Measurements from ENCODE around the gene SRPX.

Gene SRPX

GRCh38 chrX:38150993-38151392 lies 69.7 kb downstream of the SRPX start:
- no peak overlapping the region for H3K27ac ChIP-seq
- no peak for TF ChIP-seq CTCF (IDR thresholded peaks at IDR 0.05)
- no peak overlapping the region for H3K4me3 ChIP-seq (ENCODE audit: low read depth in 1 of 2, low read length in 1 of 2)
- H3K27me3 ChIP-seq = no peaks in the 10 kb centered on the region
- H3K36me3 ChIP-seq = no peaks in the 10 kb centered on the region
- H3K9me3 ChIP-seq = no peaks in the 10 kb centered on the region
- no peaks in the 10 kb centered on the region for H3K4me1 ChIP-seq (ENCODE audit: control insufficient read depth in 1 of 2, insufficient read depth in 1 of 2, low read depth in 1 of 2, low read length in 1 of 2)

GRCh38 chrX:38149016-38149415 lies 71.7 kb downstream of the SRPX start:
- TF ChIP-seq CTCF (IDR thresholded peaks at IDR 0.05) = no peak
- Histone ChIP-seq H3K36me3 (no peaks in the 10 kb centered on the region), H3K27ac (no peak overlapping the region), H3K27me3 (no peaks in the 10 kb centered on the region), H3K9me3 (no peaks in the 10 kb centered on the region), H3K4me1 (ENCODE audit: control insufficient read depth in 1 of 2, insufficient read depth in 1 of 2, low read depth in 1 of 2, low read length in 1 of 2) (no peaks in the 10 kb centered on the region), H3K4me3 (ENCODE audit: low read depth in 1 of 2, low read length in 1 of 2) (no peak overlapping the region)

- no peaks in the 10 kb centered on the region for H3K9me3 ChIP-seq
- H3K4me1 ChIP-seq (ENCODE audit: control insufficient read depth in 1 of 2, insufficient read depth in 1 of 2, low read depth in 1 of 2, low read length in 1 of 2) = no peaks in the 10 kb centered on the region
- H3K27ac ChIP-seq = no peak overlapping the region
- no peak for TF ChIP-seq CTCF (IDR thresholded peaks at IDR 0.05)
- no peaks in the 10 kb centered on the region for H3K27me3 ChIP-seq
- H3K4me3 ChIP-seq (ENCODE audit: low read depth in 1 of 2, low read length in 1 of 2) = no peak overlapping the region
- H3K36me3 ChIP-seq = no peaks in the 10 kb centered on the region
These were observed 78.1 kb downstream of the SRPX start for GRCh38 chrX:38142610-38143009.

GRCh38 chrX:38138900-38139299 lies 81.8 kb downstream of the SRPX start:
- H3K9me3 ChIP-seq = no peaks in the 10 kb centered on the region
- H3K4me3 ChIP-seq (ENCODE audit: low read depth in 1 of 2, low read length in 1 of 2) = no peak overlapping the region
- H3K36me3 ChIP-seq = no peaks in the 10 kb centered on the region
- no peaks in the 10 kb centered on the region for H3K27me3 ChIP-seq
- no peaks in the 10 kb centered on the region for H3K4me1 ChIP-seq (ENCODE audit: control insufficient read depth in 1 of 2, insufficient read depth in 1 of 2, low read depth in 1 of 2, low read length in 1 of 2)
- TF ChIP-seq CTCF (IDR thresholded peaks at IDR 0.05) = no peak
- H3K27ac ChIP-seq = no peak overlapping the region

- H3K4me3 ChIP-seq (ENCODE audit: low read depth in 1 of 2, low read length in 1 of 2) = no peak overlapping the region
- H3K4me1 ChIP-seq (ENCODE audit: control insufficient read depth in 1 of 2, insufficient read depth in 1 of 2, low read depth in 1 of 2, low read length in 1 of 2) = no peaks in the 10 kb centered on the region
- H3K27ac ChIP-seq = no peak overlapping the region
- H3K9me3 ChIP-seq = no peaks in the 10 kb centered on the region
- H3K27me3 ChIP-seq = no peaks in the 10 kb centered on the region
- TF ChIP-seq CTCF (IDR thresholded peaks at IDR 0.05) = no peak
- H3K36me3 ChIP-seq = no peaks in the 10 kb centered on the region
These were observed 82.3 kb downstream of the SRPX start for GRCh38 chrX:38138157-38138891.
